Fibroblast of lung (primary cell): ENCODE measurements around the gene MLN. TPM values are rescaled to one million over a fixed set of nuclear protein-coding genes. Genes with fewer than 3 reads are reported as not detected.
A peak's percentile ranks its signal among the peaks of the same experiment; 100 is the strongest.

Experiments
- DNase-seq, 2 donors: peaks; one replicate each; pipeline versions ENCODE4 v3.0.0 to v3.0.0-alpha.2; 2010; ENCODE audit warnings: low read depth in 2 of 2
- H2AFZ ChIP-seq: 2 replicates; pipeline ENCODE4 v1.5.1; 2012; ENCODE audit warnings: low read length, control low read depth, inconsistent platforms
- H3K27ac ChIP-seq: 2 replicates; pipeline ENCODE4 v1.5.1; 2011; ENCODE audit warnings: low read length, control low read depth; ENCODE audit not compliant: insufficient read depth
- H3K27me3 ChIP-seq: 2 replicates; pipeline ENCODE4 v1.5.1; 2011; ENCODE audit warnings: mild to moderate bottlenecking, low read length; ENCODE audit not compliant: control insufficient read depth, insufficient read depth
- H3K36me3 ChIP-seq: 2 replicates; pipeline ENCODE4 v1.5.1; 2011; ENCODE audit warnings: low read length; ENCODE audit not compliant: control insufficient read depth, insufficient read depth
- H3K4me1 ChIP-seq: 2 replicates; pipeline ENCODE4 v1.5.1; 2011; ENCODE audit warnings: low read length; ENCODE audit not compliant: control insufficient read depth, insufficient read depth; ENCODE audit errors: extremely low read depth
- H3K4me2 ChIP-seq: 2 replicates; pipeline ENCODE4 v1.5.1; 2011; ENCODE audit warnings: low read length, control low read depth; ENCODE audit not compliant: insufficient read depth; ENCODE audit errors: extremely low read depth
- H3K4me3 ChIP-seq, 4 experiments: fragments of 200-600 bp in 1 of 4; sonication (generic) in 1 of 4; replicated peaks in 1 of 4; 2 replicates each; pipeline ENCODE4 v1.5.1; 2011 to 2016; ENCODE audit warnings: low read length in 4 of 4, low read depth in 3 of 4, mild to moderate bottlenecking in 3 of 4, control low read depth in 2 of 4, inconsistent platforms in 1 of 4, mixed read lengths in 1 of 4; ENCODE audit not compliant: insufficient read depth in 1 of 4; ENCODE audit errors: control extremely low read depth in 1 of 4
- H3K79me2 ChIP-seq: 2 replicates; pipeline ENCODE4 v1.5.1; 2012; ENCODE audit warnings: mild to moderate bottlenecking, low read length, inconsistent platforms; ENCODE audit not compliant: control insufficient read depth, insufficient read depth
- H3K9ac ChIP-seq: 2 replicates; pipeline ENCODE4 v1.5.1; 2011; ENCODE audit warnings: mild to moderate bottlenecking, low read length, control low read depth; ENCODE audit not compliant: insufficient read depth
- H3K9me3 ChIP-seq: 2 replicates; pipeline ENCODE4 v1.5.1; 2012; ENCODE audit warnings: low read depth, low read length; ENCODE audit not compliant: control insufficient read depth, insufficient read depth
- H4K20me1 ChIP-seq: 2 replicates; pipeline ENCODE4 v1.5.1; 2011; ENCODE audit warnings: low read length; ENCODE audit not compliant: control insufficient read depth, insufficient read depth; ENCODE audit errors: extremely low read depth
- CTCF ChIP-seq, 2 donors: IDR thresholded peaks in 1 of 2; conservative IDR thresholded peaks in 1 of 2; 1 replicate in 1 of 2; 2 replicates in 1 of 2; pipeline ENCODE4 v1.5.1; 2011 to 2012; ENCODE audit warnings: low read length in 2 of 2, control low read depth in 1 of 2, inconsistent platforms in 1 of 2, low read depth in 1 of 2, mild to moderate bottlenecking in 1 of 2
- EZH2 ChIP-seq: IDR thresholded peaks from 2 replicates; pipeline ENCODE4 v1.5.1; 2012; ENCODE audit warnings: low read length, control low read depth, mild to moderate bottlenecking; ENCODE audit errors: missing control alignments
- polyA plus RNA-seq, 2 donors: library from polyadenylated mRNA; depleted of rRNA in 1 of 2; stranded (reverse) in 1 of 2; unstranded in 1 of 2; fragments of >200 nt; gene quantifications; 2 replicates each; pipeline ENCODE4 v1.2.1, GENCODE V29; 2011 to 2012; ENCODE audit warnings: missing spikeins in 1 of 2
- total RNA-seq: library from RNA; depleted of rRNA; stranded (reverse); fragments of >200 nt; gene quantifications from 2 replicates; pipeline ENCODE4 v1.2.1, GENCODE V29; 2014

The MLN gene
- total and polyA plus RNA-seq, 2 donors (not counting 1 experiment from before 2014, with no cell fraction given): not detected

GRCh38 chr6:33747823-33748222 is 56.0 kb downstream of the MLN start:
- DNase-seq: no peak
- Histone ChIP-seq H2AFZ (no peak overlapping the region), H3K36me3 (no peaks in the 10 kb centered on the region), H3K27me3 (peaks cover 2% of the 10 kb centered on the region), H3K9ac (no peak overlapping the region), H3K79me2 (no peaks in the 10 kb centered on the region), H3K4me2 (no peak overlapping the region), H3K27ac (no peak overlapping the region), H3K4me3 (no peak overlapping the region), H3K4me1 (peaks cover 22% of the 10 kb centered on the region), H3K9me3 (no peaks in the 10 kb centered on the region), H4K20me1 (no peaks in the 10 kb centered on the region)
- TF ChIP-seq CTCF (conservative IDR thresholded peaks at IDR 0.05 in 1 of 2, IDR thresholded peaks at IDR 0.05 in 1 of 2; ENCODE audit: low read depth in 1 of 2, low read length in 2 of 2) (no peak), EZH2 (no peak)

GRCh38 chr6:33746651-33747100 is 57.1 kb downstream of the MLN start, which contains the start of gene IP6K3:
IP6K3 (minus strand) TSS chr6:33746905; CDS start chr6:33735476, 11,429 bp downstream.
- H3K27me3 ChIP-seq: peaks cover 11% of the 10 kb centered on the region
- peak within 1 kb of the TSS; percentile 23 for H3K9ac ChIP-seq
- H3K9me3 ChIP-seq: no peaks in the 10 kb centered on the region
- no peaks in the 10 kb centered on the region for H3K36me3 ChIP-seq
- peaks cover 21% of the 10 kb centered on the region for H3K4me1 ChIP-seq
- H3K79me2 ChIP-seq: no peaks in the 10 kb centered on the region
- H3K4me3 ChIP-seq: peak within 1 kb of the TSS in 2 of 4 experiments; percentile 54 to 61
- peak within 1 kb of the TSS; percentile 71 for H3K4me2 ChIP-seq
- H3K27ac ChIP-seq: peak within 1 kb of the TSS; percentile 20
- H4K20me1 ChIP-seq: no peaks in the 10 kb centered on the region
- peak within 1 kb of the TSS; percentile 44 for H2AFZ ChIP-seq
- no peak for TF ChIP-seq CTCF (conservative IDR thresholded peaks at IDR 0.05 in 1 of 2, IDR thresholded peaks at IDR 0.05 in 1 of 2; ENCODE audit: low read depth in 1 of 2, low read length in 2 of 2)
- no peak for TF ChIP-seq EZH2
- peak in 1 of 2 donors; percentile 66 for DNase-seq

- H3K27ac ChIP-seq: peak overlapping the region; percentile 20
- H3K4me3 ChIP-seq: peak overlapping the region in 2 of 4 experiments; percentile 54 to 61
- H4K20me1 ChIP-seq: no peaks in the 10 kb centered on the region
- peak; percentile 56 to 81 for DNase-seq
- no peaks in the 10 kb centered on the region for H3K79me2 ChIP-seq
- peak overlapping the region; percentile 23 for H3K9ac ChIP-seq
- peak overlapping the region; percentile 44 for H2AFZ ChIP-seq
- peaks cover 16% of the 10 kb centered on the region for H3K4me1 ChIP-seq
- peak overlapping the region; percentile 71 for H3K4me2 ChIP-seq
- H3K9me3 ChIP-seq: no peaks in the 10 kb centered on the region
- no peaks in the 10 kb centered on the region for H3K36me3 ChIP-seq
- TF ChIP-seq EZH2 (no peak), CTCF (conservative IDR thresholded peaks at IDR 0.05 in 1 of 2, IDR thresholded peaks at IDR 0.05 in 1 of 2; ENCODE audit: low read depth in 1 of 2, low read length in 2 of 2) (no peak)
- H3K27me3 ChIP-seq: peaks cover 11% of the 10 kb centered on the region
Observed at GRCh38 chr6:33746036-33746600, 57.7 kb downstream of the MLN start.
